Endodermal cell (in vitro differentiated cells): ENCODE data around the gene LHPP. TPM values are rescaled to one million over a fixed set of nuclear protein-coding genes. Genes with fewer than 3 reads are reported as not detected.

Experiments used
- DNase-seq: peaks from one replicate; pipeline ENCODE4 v3.0.0-alpha.2; 2017
- H3K27ac ChIP-seq: 2 replicates; pipeline ENCODE4 v1.5.1; 2013; ENCODE audit warnings: mild to moderate bottlenecking, low read depth, low read length, moderate library complexity
- H3K27me3 ChIP-seq: 2 replicates; pipeline ENCODE4 v1.6.1; 2013; ENCODE audit warnings: mild to moderate bottlenecking, low read length, moderate library complexity; ENCODE audit not compliant: insufficient read depth, control insufficient read depth, poor library complexity, severe bottlenecking
- H3K36me3 ChIP-seq: 2 replicates; pipeline ENCODE4 v1.7.0; 2013; ENCODE audit warnings: mild to moderate bottlenecking, low read length, moderate library complexity; ENCODE audit not compliant: control insufficient read depth, insufficient read depth
- H3K4me1 ChIP-seq: one replicate; pipeline ENCODE4 v1.7.0; 2013; ENCODE audit warnings: low read length; ENCODE audit not compliant: control insufficient read depth, insufficient read depth
- H3K4me3 ChIP-seq: 2 replicates; pipeline ENCODE4 v1.5.1; 2013; ENCODE audit warnings: mild to moderate bottlenecking, low read length, moderate library complexity
- H3K9ac ChIP-seq: 2 replicates; pipeline ENCODE4 v1.6.1; 2013; ENCODE audit warnings: mild to moderate bottlenecking, low read length, moderate library complexity; ENCODE audit not compliant: poor library complexity, severe bottlenecking; ENCODE audit errors: extremely low read depth
- H3K9me3 ChIP-seq: 2 replicates; pipeline ENCODE4 v1.6.1; 2013; ENCODE audit warnings: mild to moderate bottlenecking, low read length, moderate library complexity; ENCODE audit not compliant: control insufficient read depth
- H3K27ac Mint-ChIP-seq: 2 replicates; pipeline ENCODE4 v1.8.0; 2020; ENCODE audit warnings: mixed read lengths
- H3K27me3 Mint-ChIP-seq: 2 replicates; pipeline ENCODE4 v1.8.0; 2021; ENCODE audit warnings: mild to moderate bottlenecking, mixed read lengths; ENCODE audit not compliant: insufficient read depth
- H3K36me3 Mint-ChIP-seq: 2 replicates; pipeline ENCODE4 v1.8.0; 2020; ENCODE audit warnings: low read depth, mixed read lengths
- H3K4me1 Mint-ChIP-seq: 2 replicates; pipeline ENCODE4 v1.8.0; 2020; ENCODE audit warnings: mixed read lengths
- H3K4me3 Mint-ChIP-seq: 2 replicates; pipeline ENCODE4 v1.8.0; 2020; ENCODE audit warnings: mild to moderate bottlenecking, moderate library complexity, mixed read lengths
- H3K9me3 Mint-ChIP-seq: 2 replicates; pipeline ENCODE4 v1.8.0; 2020; ENCODE audit warnings: mild to moderate bottlenecking, mixed read lengths
- WGBS, 2 experiments: methylation state at CpG; one replicate each; pipeline versions ENCODE4 v1.1.5 to v1.1.7; 2013; ENCODE audit warnings: missing lambda C conversion rate in 2 of 2, mixed read lengths in 1 of 2; ENCODE audit not compliant: insufficient coverage in 1 of 2, insufficient read length in 1 of 2; 5-methylcytosine and 5-hydroxymethylcytosine counted together
- total RNA-seq, 2 donors: library from RNA; stranded (reverse); fragmentation: NEBNext Ultra II Directional in 1 of 2; extraction: Animal tissue kit (Norgen Biotek cat#: 25700) in 1 of 2; gene quantifications; 2 replicates in 1 of 2; 3 replicates in 1 of 2; pipeline ENCODE4 v1.2.1, GENCODE V29; 2021
- TF ChIP-seq, protein P1 (sequence below): fragments of 200-600 bp; sonication (generic); conservative IDR thresholded peaks from 2 replicates; pipeline ENCODE4 v1.5.0; 2021; ENCODE audit warnings: antibody characterized with exemption, mild to moderate bottlenecking

The LHPP gene
- total RNA-seq, 2 donors from 2014 or later, result 23.3 to 24.8 TPM

DNA sequence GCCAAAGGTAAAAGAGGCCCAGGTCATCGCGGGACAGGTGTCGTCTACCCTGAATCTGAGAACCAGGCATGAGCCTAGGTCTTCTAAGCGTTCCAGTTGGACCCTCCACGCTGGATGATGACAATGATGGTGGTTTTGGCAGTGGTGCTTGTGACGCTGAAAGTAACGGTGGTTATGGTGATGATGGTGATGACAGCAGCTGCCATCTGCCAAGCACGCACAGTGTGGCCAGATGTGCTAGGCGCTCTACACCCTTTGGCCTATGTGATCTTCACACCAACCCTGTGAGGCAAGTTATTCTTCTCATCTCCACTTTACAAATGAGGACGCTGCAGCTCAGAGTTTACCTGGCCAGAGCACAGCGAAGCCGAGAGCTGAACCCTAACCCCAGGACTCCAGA lies 188.6 kb downstream of the LHPP start:
- Mint-ChIP-seq H3K4me1 (peaks cover 10% of the 10 kb centered on the region), H3K27ac (peak overlapping the region; percentile 89), H3K9me3 (no peaks in the 10 kb centered on the region), H3K27me3 (no peaks in the 10 kb centered on the region), H3K4me3 (no peak overlapping the region), H3K36me3 (no peaks in the 10 kb centered on the region)
- no peaks in the 10 kb centered on the region for H3K9me3 ChIP-seq
- 91 to 95% methylated on average over 7 to 12 of the region's 12 CpGs for WGBS, 2 experiments
- H3K27me3 ChIP-seq, result no peaks in the 10 kb centered on the region
- H3K9ac ChIP-seq, result no peak overlapping the region
- H3K36me3 ChIP-seq, result peaks cover 3% of the 10 kb centered on the region
- no peak for DNase-seq
- no peak overlapping the region for H3K27ac ChIP-seq
- TF ChIP-seq, protein P1, sequence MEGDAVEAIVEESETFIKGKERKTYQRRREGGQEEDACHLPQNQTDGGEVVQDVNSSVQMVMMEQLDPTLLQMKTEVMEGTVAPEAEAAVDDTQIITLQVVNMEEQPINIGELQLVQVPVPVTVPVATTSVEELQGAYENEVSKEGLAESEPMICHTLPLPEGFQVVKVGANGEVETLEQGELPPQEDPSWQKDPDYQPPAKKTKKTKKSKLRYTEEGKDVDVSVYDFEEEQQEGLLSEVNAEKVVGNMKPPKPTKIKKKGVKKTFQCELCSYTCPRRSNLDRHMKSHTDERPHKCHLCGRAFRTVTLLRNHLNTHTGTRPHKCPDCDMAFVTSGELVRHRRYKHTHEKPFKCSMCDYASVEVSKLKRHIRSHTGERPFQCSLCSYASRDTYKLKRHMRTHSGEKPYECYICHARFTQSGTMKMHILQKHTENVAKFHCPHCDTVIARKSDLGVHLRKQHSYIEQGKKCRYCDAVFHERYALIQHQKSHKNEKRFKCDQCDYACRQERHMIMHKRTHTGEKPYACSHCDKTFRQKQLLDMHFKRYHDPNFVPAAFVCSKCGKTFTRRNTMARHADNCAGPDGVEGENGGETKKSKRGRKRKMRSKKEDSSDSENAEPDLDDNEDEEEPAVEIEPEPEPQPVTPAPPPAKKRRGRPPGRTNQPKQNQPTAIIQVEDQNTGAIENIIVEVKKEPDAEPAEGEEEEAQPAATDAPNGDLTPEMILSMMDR, result no peak
- no peak overlapping the region for H3K4me3 ChIP-seq
- no peaks in the 10 kb centered on the region for H3K4me1 ChIP-seq

DNA sequence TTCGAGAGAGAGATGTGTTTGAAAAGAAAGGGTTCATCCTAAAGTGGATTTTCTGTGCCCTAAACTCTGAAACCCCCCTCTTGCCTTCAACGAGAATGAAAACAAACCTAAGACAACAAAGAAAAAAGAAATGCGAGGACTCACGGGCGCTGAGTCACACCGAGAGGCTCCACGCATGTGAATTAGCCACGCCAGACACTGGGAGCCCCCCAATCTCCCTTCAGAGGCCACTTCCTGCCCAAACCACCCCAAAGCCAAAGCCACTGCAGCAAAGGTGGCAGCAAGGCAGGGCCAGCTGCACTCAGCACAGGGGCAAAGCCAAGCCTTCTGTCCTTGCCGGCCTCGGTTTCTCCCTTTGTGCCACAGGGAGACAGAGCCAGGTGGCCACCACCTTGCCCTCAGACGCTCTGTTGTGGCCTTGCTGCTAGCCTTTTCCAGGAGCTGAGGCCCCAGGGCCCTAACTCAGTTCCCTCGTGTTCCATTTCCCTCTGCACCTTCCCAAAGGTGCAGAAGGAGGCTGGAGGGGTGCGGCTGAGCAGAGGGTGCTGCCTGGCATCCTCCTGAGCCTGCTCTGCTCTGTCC lies 189.3 kb downstream of the LHPP start:
- Mint-ChIP-seq H3K4me3 (no peak overlapping the region), H3K9me3 (no peaks in the 10 kb centered on the region), H3K36me3 (no peaks in the 10 kb centered on the region), H3K4me1 (peaks cover 14% of the 10 kb centered on the region), H3K27me3 (no peaks in the 10 kb centered on the region), H3K27ac (peak overlapping the region; percentile 89)
- DNase-seq, result no peak
- Histone ChIP-seq H3K9me3 (no peaks in the 10 kb centered on the region), H3K36me3 (peaks cover 3% of the 10 kb centered on the region), H3K4me3 (no peak overlapping the region), H3K9ac (no peak overlapping the region), H3K27ac (no peak overlapping the region), H3K4me1 (no peaks in the 10 kb centered on the region), H3K27me3 (no peaks in the 10 kb centered on the region)
- TF ChIP-seq, protein P1, result no peak
- 92 to 98% methylated on average over 6 to 13 of the region's 13 CpGs for WGBS, 2 experiments

DNA sequence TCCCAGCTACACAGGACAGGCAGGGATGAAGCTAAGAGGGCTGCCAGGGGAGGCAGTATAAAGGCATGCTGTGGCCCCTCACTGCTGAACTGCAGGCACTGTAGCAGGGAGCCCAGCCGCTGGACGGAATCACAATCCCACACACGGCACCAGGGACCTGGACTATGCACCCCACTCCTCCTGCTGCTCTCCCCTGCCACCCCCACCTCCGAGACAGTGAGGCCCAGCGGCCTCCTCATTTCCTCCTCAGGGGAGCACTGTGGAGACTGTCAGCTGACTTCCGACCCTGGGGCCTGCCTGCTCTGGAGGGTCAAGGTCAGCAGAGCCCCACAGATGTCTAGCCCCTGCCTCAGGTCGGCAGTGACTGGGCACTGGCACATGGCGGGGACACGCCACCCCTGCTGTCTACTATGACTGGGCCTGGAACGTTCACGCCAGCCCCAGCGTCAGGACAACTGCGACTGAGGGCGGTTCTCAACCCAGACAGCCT lies 189.8 kb downstream of the LHPP start:
- H3K4me3 Mint-ChIP-seq, result no peak overlapping the region
- TF ChIP-seq, protein P1, result no peak
- no peaks in the 10 kb centered on the region for H3K4me1 ChIP-seq
- H3K4me1 Mint-ChIP-seq, result peaks cover 14% of the 10 kb centered on the region
- no peak for DNase-seq
- H3K9me3 ChIP-seq, result no peaks in the 10 kb centered on the region
- peak overlapping the region; percentile 39 for H3K27ac Mint-ChIP-seq
- H3K27me3 Mint-ChIP-seq, result no peaks in the 10 kb centered on the region
- H3K9ac ChIP-seq, result no peak overlapping the region
- 93 to 94% methylated on average over 12 to 14 of the region's 14 CpGs for WGBS, 2 experiments
- no peak overlapping the region for H3K27ac ChIP-seq
- H3K4me3 ChIP-seq, result no peak overlapping the region
- no peaks in the 10 kb centered on the region for H3K27me3 ChIP-seq
- H3K36me3 ChIP-seq, result peaks cover 3% of the 10 kb centered on the region
- peaks cover under 1% of the 10 kb centered on the region for H3K36me3 Mint-ChIP-seq
- H3K9me3 Mint-ChIP-seq, result no peaks in the 10 kb centered on the region
